NCI-H146 treated with DMSO at 0.1 percent for 48 hours (cell line): ENCODE data around the gene BEGAIN.

ENCODE experiments used
- DNase-seq: peaks from one replicate; lab custom pipeline; 2025; ENCODE audit not compliant: unreplicated experiment; lab: John Stamatoyannopoulos, UW

BEGAIN gene

DNA sequence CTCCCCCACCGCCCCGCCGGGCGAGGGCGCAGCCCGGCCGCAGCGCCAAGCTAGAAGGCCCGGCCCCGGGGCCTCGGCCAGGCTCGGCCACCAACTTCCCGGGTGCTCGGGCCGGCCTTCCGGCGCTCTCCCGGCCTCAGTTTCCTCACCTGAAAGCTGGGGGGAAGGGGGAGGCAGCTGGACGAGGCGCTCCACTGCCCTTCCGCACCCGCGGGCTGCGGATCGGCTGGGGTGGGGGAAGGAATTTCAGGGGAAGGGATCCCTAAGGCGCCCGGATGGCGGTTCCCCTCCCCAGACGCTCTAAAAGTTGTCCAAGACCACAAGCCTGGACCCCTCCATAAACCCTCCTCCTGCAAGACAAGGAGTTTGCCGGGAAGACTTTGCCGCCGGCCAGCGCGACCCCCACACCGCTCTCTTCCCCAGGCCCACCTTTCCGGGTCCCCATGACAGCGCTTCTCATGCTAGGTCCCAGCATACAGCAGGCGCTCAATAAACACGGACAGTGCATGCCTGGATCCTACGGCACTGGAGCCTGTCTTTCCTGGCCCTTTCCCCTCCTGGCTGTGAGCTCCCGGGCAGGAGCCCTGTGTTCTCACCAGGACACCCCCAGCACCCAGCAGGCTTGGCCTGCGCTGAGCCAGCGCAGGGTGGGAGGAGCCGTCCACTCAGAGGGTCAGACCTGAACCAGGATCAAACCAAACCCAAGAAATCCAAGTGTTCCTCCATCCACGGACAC is 18.1 kb downstream of the BEGAIN start:
- no peak for DNase-seq

- no peak for DNase-seq
Measured at GRCh38 chr14:100568164-100568997, 18.8 kb downstream of the BEGAIN start.

DNA sequence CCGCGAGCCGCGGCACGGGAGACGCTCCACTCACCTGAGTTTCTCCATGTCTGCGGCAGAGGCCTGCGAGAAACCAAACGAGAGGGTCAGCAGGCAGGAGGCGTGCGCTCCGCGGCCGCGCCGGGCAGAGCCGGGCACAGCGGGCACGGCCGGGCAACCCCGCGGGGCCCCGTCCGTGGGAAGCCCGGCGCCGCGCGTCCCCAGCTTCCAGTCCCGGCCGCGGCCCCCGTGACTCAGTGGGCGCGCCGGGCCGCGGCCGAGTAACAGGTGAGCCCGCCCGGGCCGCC is 19.4 kb downstream of the BEGAIN start:
- DNase-seq = no peak

GRCh38 chr14:100567009-100567876 is 20.0 kb downstream of the BEGAIN start:
- no peak for DNase-seq

GRCh38 chr14:100566586-100566985 is 20.6 kb downstream of the BEGAIN start:
- DNase-seq = no peak

DNA sequence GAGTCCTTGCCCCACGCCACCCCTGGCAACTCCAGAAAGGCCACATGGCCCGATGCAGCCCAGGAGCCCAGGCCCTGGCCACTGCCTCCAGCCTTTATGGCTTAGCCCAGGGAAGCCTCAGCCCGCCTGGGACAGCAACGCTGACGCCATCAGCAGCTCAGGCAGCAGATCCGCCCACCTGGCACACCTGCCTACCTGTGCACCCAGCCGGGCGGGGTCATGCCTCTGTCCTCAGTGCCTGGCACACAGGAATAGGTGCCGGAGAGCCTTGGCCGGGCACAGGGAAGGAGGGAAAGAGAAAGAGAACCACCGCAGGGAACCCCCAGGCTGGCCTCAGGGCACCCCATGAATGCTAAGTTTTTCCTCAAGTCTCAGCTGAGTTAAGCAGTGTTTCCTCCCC is 21.1 kb downstream of the BEGAIN start:
- DNase-seq = no peak

DNA sequence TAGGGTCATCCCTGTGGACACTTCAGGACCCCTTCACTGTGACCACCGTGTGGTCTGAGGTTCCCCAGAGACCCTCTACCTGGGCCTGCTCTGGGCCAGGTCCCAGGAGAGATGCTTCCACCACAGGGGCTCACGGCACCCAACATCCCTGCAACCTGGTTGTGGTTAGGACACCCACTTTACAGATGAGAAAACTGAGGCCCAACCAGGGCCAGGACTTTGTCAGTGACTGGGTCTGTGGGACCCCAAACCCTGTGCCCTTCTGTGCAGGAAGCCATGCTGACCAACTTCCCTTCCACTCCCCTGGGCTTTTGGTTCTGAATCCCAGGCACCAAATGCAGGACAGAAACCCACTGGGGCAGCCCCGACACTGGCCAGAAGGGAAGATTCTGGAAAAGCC is 21.6 kb downstream of the BEGAIN start:
- DNase-seq = no peak

DNA sequence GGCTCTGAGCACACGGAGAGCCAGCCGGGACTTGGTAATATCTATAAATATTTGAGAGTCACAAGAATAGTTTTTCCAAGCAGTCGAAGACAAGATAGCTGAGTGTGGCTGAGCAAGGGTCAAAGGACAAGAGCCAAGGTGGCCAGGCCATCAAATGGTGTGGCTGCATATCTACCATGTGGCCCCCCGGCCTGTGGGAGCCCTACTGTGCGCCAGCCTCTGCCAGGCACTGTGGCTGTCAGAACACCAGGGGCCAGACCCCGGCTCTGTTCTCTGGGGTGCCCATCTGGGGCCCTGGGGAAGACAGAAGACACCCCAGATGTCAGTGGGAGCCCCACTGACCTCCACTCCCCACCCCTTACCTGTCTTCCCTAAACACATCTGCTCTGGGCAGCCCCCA is 22.7 kb downstream of the BEGAIN start:
- no peak for DNase-seq

GRCh38 chr14:100562751-100563150 is 24.5 kb downstream of the BEGAIN start:
- no peak for DNase-seq

DNA sequence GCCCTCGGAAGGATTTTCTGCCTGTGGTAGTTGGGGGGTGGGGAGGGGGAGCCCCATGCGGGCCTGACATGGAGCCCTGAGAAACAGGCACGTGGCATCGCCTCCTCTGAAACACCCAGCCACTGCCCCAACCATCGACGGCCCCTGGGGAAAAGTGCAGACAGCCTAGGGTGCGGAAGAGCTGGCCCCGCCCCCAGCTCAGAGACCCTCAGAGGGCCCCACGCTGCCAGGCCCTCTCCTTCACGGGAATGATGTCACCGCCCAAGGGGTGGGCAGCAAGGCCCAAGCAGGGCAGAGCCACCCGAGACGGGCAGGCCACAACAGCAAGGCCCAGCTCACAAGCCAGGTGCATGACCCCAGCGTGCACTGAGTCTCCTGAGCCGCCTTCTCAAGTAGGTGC is 26.2 kb downstream of the BEGAIN start:
- DNase-seq = no peak

DNA sequence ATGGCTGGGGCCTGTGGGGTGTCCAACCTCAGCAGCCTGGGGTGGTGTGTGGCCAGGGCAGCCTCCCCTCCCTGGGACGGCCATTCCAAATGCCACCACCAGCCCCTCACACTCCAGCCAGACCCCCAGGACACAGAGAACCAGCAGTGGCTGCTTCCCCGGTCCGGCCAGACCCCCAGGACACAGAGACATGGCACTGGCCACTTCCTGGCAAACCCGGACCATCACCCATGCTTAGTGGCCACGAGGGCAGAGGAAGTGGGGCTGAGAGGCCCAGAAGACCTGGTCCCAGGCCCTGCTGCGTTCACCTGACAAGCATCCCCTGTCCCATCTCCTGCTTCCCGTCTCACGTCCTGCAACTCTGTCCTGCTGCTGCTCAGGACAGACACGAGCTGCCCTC is 26.7 kb downstream of the BEGAIN start:
- no peak for DNase-seq

- DNase-seq = no peak
Measured at GRCh38 chr14:100559455-100559854, 27.8 kb downstream of the BEGAIN start.

- DNase-seq = no peak
Measured at GRCh38 chr14:100558966-100559365, 28.3 kb downstream of the BEGAIN start.

DNA sequence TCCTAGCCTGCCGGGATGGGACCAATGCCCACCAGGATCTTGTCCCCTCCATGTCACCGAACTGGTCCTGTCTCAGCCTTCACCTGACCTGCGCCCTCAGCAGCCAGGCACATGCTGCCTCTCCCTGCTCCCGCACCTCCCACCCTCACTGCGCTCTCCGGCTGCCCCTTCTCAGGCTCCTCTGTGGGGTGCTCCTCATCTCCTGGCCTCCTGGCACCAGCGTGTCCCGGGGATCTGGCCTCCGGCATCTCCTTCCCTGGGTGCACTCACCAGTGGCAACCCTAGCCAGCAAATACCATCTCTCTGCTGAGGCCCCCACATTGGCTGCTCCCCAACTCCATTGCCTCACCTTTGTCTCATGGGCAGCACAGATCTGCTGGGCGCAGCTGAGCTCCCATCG is 29.0 kb downstream of the BEGAIN start:
- DNase-seq = no peak

- DNase-seq = no peak
Measured at GRCh38 chr14:100557658-100558057, 29.6 kb downstream of the BEGAIN start.

DNA sequence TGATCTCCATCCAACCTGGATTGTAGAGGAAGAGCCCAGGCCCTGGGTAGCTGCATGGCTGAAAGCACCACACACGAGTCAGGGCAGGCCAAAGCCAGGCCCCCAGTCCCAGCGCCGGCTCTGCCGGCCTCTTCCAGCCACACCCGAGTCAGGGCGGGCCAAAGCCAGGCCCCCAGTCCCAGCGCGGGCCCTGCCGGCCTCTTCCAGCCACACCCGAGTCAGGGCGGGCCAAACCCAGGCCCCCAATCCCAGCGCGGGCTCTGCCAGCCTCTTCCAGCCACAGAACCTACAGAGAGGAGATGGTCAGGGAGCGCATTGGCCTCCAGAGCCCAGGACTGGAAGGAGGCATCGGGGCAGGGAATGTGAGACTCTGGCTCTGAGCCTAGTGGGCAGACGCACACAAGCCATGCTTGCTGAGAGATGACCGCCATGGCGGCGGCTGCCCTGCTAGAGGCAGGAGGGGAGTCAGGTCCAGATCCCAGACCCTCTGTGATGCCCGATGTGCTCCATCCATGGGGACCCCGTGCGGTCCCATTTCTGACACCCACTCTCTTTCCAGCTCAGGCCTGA is 30.2 kb downstream of the BEGAIN start:
- no peak for DNase-seq

DNA sequence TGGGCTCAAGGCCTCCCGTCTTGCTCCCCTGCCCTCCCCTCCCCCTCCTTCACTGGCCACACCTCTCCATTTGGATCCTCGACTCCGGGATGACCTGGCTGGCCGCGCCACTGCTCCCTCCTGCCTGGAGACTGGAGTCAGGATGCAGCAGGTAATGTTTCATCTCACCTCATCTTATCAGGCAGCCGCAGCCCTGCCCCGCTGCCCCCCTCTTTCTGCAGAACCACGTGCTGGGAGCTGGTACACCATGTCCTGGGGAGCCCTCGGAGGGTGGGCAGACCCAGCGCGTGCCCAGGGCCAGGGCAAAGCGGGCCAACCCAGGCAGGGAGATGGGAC is 31.1 kb downstream of the BEGAIN start:
- DNase-seq = no peak

DNA sequence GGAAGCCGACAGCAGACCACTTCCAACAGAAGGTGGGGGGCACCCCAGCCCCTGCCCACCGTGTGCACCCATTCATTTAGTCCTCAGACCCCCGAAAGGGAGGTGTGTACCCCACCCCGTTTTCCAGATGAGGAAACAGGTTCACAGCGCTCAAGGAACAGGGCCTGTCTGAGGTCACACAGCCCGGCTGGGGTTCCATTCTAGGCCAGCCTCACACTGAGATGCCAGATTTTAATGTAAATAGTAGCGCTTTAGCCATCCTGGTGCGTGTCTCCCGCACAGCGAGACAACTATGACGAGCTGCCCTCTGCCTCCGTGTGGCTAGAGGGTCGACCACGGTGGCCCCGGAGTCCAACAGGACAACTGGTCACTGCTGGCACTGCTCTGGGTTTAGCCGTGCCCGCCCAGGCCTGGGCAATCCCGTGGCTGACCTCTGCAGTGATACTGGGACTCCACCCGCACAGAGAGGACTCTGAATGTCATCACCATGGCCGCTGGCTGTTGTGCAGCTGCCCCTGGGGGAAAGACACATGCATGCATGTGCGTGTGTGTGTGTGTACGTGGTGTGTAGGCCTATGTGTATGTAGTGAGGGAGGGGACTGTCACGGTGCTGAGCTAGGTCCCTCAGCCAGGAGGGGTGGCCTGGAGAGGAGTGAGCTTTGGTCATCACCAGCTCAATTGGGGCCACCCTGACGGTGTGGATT is 31.6 kb downstream of the BEGAIN start:
- DNase-seq = no peak

GRCh38 chr14:100554696-100555320 is 32.4 kb downstream of the BEGAIN start:
- DNase-seq = no peak

GRCh38 chr14:100554082-100554677 is 33.0 kb downstream of the BEGAIN start:
- no peak for DNase-seq
